CD14-positive monocyte (primary cell): Measurements from ENCODE around the gene UBE2I. TPM values are rescaled to one million over a fixed set of nuclear protein-coding genes. Genes with fewer than 3 reads are reported as not detected.
A peak's percentile ranks its signal among the peaks of the same experiment; 100 is the strongest.

Source experiments
- DNase-seq, 3 donors: peaks; one replicate each; pipeline ENCODE4 v3.0.0-alpha.2; 2011 to 2022
- H2AFZ ChIP-seq: 2 replicates; pipeline ENCODE4 v1.6.0; 2012; ENCODE audit warnings: mild to moderate bottlenecking, low read depth, low read length, inconsistent platforms; ENCODE audit not compliant: insufficient read depth, poor library complexity, severe bottlenecking
- H3K27ac ChIP-seq, 2 donors: 1 replicate in 1 of 2; 2 replicates in 1 of 2; pipeline ENCODE4 v1.5.1; 2012 to 2013; ENCODE audit warnings: low read length in 2 of 2, control low read depth in 1 of 2, inconsistent platforms in 1 of 2, low read depth in 1 of 2, mild to moderate bottlenecking in 1 of 2
- H3K27me3 ChIP-seq, 2 donors: one replicate each; pipeline versions ENCODE4 v1.6.0 to v1.6.1; 2011 to 2013; ENCODE audit warnings: low read length in 2 of 2; ENCODE audit not compliant: control insufficient read depth in 2 of 2, insufficient read depth in 2 of 2
- H3K36me3 ChIP-seq, 2 donors: replicated peaks in 1 of 2; 1 replicate in 1 of 2; 2 replicates in 1 of 2; pipeline versions ENCODE4 v1.5.1 to v1.6.1; 2012 to 2013; ENCODE audit warnings: low read length in 2 of 2, control low read depth in 1 of 2, inconsistent platforms in 1 of 2, mild to moderate bottlenecking in 1 of 2; ENCODE audit not compliant: insufficient read depth in 2 of 2, control insufficient read depth in 1 of 2
- H3K4me1 ChIP-seq, 2 donors: 1 replicate in 1 of 2; 2 replicates in 1 of 2; pipeline versions ENCODE4 v1.5.1 to v1.6.1; 2012 to 2013; ENCODE audit warnings: low read length in 2 of 2, control low read depth in 1 of 2, inconsistent platforms in 1 of 2, mild to moderate bottlenecking in 1 of 2, moderate library complexity in 1 of 2; ENCODE audit not compliant: insufficient read depth in 2 of 2, control insufficient read depth in 1 of 2
- H3K4me2 ChIP-seq: replicated peaks from 2 replicates; pipeline ENCODE3; 2012; ENCODE audit warnings: low read length, moderate library complexity, mild to moderate bottlenecking; ENCODE audit not compliant: poor library complexity, severe bottlenecking; ENCODE audit errors: extremely low read depth
- H3K4me3 ChIP-seq, 3 experiments: fragments of 200-600 bp in 1 of 3; sonication (generic) in 1 of 3; replicated peaks in 1 of 3; 1 replicate in 2 of 3; 2 replicates in 1 of 3; pipeline ENCODE4 v1.5.1; 2011 to 2013; ENCODE audit warnings: low read length in 3 of 3, mild to moderate bottlenecking in 3 of 3, control low read depth in 2 of 3, low read depth in 2 of 3, inconsistent platforms in 1 of 3, moderate library complexity in 1 of 3
- H3K79me2 ChIP-seq: 2 replicates; pipeline ENCODE4 v1.6.0; 2012; ENCODE audit warnings: mild to moderate bottlenecking, control low read depth, inconsistent platforms, low read length, moderate library complexity; ENCODE audit not compliant: insufficient read depth
- H3K9ac ChIP-seq: 2 replicates; pipeline ENCODE4 v1.6.0; 2017; ENCODE audit warnings: low read length, mild to moderate bottlenecking; ENCODE audit not compliant: insufficient read depth, poor library complexity, severe bottlenecking
- H3K9me3 ChIP-seq, 2 donors: replicated peaks in 1 of 2; 1 replicate in 1 of 2; 2 replicates in 1 of 2; pipeline versions ENCODE4 v1.5.1 to v1.6.1; 2012 to 2013; ENCODE audit warnings: low read length in 2 of 2, control low read depth in 1 of 2; ENCODE audit not compliant: control insufficient read depth in 1 of 2, insufficient read depth in 1 of 2
- H4K20me1 ChIP-seq: 2 replicates; pipeline ENCODE4 v1.6.0; 2012; ENCODE audit warnings: mild to moderate bottlenecking, low read length, control low read depth, moderate library complexity; ENCODE audit not compliant: insufficient read depth
- H3K27ac Mint-ChIP-seq, 7 donors: one replicate each; pipeline ENCODE4 v1.8.0; 2020; ENCODE audit warnings: mild to moderate bottlenecking in 7 of 7, mixed read lengths in 7 of 7, moderate library complexity in 6 of 7, inconsistent platforms in 2 of 7
- H3K27me3 Mint-ChIP-seq, 3 donors: one replicate each; pipeline ENCODE4 v1.8.0; 2021 to 2022; ENCODE audit warnings: low read depth in 3 of 3, mild to moderate bottlenecking in 3 of 3, mixed read lengths in 3 of 3, moderate library complexity in 3 of 3, inconsistent platforms in 1 of 3
- H3K36me3 Mint-ChIP-seq, 2 donors: one replicate each; pipeline ENCODE4 v1.8.0; 2020; ENCODE audit warnings: mixed read lengths in 2 of 2, inconsistent platforms in 1 of 2, mild to moderate bottlenecking in 1 of 2
- H3K4me1 Mint-ChIP-seq: one replicate; pipeline ENCODE4 v1.8.0; 2020; ENCODE audit warnings: mild to moderate bottlenecking, mixed read lengths
- H3K4me3 Mint-ChIP-seq, 2 donors: one replicate each; pipeline ENCODE4 v1.8.0; 2020; ENCODE audit warnings: mild to moderate bottlenecking in 2 of 2, mixed read lengths in 2 of 2, moderate library complexity in 1 of 2
- H3K9me3 Mint-ChIP-seq, 7 donors: one replicate each; pipeline ENCODE4 v1.8.0; 2020 to 2022; ENCODE audit warnings: mixed read lengths in 7 of 7, mild to moderate bottlenecking in 6 of 7, moderate library complexity in 6 of 7, inconsistent platforms in 2 of 7
- WGBS: methylation state at CpG from one replicate; pipeline ENCODE4 v1.1.5; 2013; ENCODE audit warnings: missing lambda C conversion rate; ENCODE audit not compliant: insufficient coverage; 5-methylcytosine and 5-hydroxymethylcytosine counted together
- intact Hi-C, 2 donors: fragments of 100-400 bp; cut with micrococcal nuclease; formaldehyde crosslinking; loops; one replicate each; pipeline versions ENCODE4 v1.15.0 to v1.15.1; 2023
- polyA plus RNA-seq, 3 donors: library from polyadenylated mRNA; depleted of rRNA in 1 of 3; unstranded in 2 of 3; stranded (reverse) in 1 of 3; fragments of 300-500 nt in 2 of 3; fragments of >200 nt in 1 of 3; fragmentation: Illumina TruSeq in 2 of 3; gene quantifications; 1 replicate in 2 of 3; 2 replicates in 1 of 3; pipeline ENCODE4 v1.2.3, GENCODE V29; 2012 to 2021
- TF ChIP-seq, protein P1 (sequence below): fragments of 200-600 bp; IDR thresholded peaks from one replicate; pipeline ENCODE4 v1.8.0; 2022; ENCODE audit warnings: antibody characterized with exemption, mild to moderate bottlenecking

UBE2I gene
- polyA plus RNA-seq, 3 donors: 76.8 to 112 (median 88.8) TPM

DNA sequence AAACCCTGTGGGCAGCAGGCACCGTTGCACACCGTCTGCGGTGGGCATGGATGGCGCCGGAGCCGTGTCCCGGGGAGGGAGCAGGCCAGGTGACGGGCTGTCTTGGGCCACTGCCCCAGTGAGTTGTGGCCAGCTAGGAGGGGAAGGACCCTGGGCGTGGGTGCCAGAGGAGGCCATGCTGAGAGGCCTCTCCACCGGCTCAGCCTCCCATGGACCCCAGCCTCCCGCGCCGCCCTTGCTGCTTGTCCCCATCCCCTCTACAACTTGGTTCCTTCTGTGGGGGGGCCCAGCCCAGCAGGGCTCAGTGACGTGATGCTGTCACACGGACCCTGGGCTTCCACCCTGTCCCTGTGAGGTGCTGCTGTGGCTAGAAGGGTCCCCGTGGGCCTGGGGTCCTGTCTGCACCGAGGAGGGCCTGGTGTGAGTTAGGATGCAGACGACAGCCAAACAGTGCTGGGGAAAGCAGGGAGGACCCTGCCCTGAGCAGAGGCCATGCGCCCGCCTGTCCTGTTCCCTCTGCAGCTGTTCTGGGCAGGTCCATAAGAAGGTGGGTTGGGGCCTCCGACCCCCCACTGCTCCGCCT, 11.3 kb downstream of the UBE2I start:
- DNase-seq: no peak
- Histone ChIP-seq H3K27me3 (no peaks in the 10 kb centered on the region), H2AFZ (no peak overlapping the region), H3K4me2 (no peak overlapping the region), H3K79me2 (peaks cover 37% of the 10 kb centered on the region), H3K4me3 (no peak overlapping the region), H4K20me1 (peaks cover 98% of the 10 kb centered on the region), H3K36me3 (peaks cover 84 to 91% of the 10 kb centered on the region in 2 donors), H3K27ac (no peak overlapping the region), H3K9ac (no peak overlapping the region), H3K4me1 (no peaks in the 10 kb centered on the region), H3K9me3 (no peaks in the 10 kb centered on the region)
- Mint-ChIP-seq H3K9me3 (no peaks in the 10 kb centered on the region), H3K4me1 (no peaks in the 10 kb centered on the region), H3K36me3 (peaks cover 73 to 97% of the 10 kb centered on the region in 2 donors), H3K27ac (peak overlapping the region in 2 of 7 donors; percentile 55 to 83), H3K4me3 (no peak overlapping the region), H3K27me3 (no peaks in the 10 kb centered on the region)
- TF ChIP-seq, protein P1, sequence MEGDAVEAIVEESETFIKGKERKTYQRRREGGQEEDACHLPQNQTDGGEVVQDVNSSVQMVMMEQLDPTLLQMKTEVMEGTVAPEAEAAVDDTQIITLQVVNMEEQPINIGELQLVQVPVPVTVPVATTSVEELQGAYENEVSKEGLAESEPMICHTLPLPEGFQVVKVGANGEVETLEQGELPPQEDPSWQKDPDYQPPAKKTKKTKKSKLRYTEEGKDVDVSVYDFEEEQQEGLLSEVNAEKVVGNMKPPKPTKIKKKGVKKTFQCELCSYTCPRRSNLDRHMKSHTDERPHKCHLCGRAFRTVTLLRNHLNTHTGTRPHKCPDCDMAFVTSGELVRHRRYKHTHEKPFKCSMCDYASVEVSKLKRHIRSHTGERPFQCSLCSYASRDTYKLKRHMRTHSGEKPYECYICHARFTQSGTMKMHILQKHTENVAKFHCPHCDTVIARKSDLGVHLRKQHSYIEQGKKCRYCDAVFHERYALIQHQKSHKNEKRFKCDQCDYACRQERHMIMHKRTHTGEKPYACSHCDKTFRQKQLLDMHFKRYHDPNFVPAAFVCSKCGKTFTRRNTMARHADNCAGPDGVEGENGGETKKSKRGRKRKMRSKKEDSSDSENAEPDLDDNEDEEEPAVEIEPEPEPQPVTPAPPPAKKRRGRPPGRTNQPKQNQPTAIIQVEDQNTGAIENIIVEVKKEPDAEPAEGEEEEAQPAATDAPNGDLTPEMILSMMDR: no peak
- intact Hi-C loops: no loop called here
- WGBS: 93% methylated on average over 17 of the region's 22 CpGs

DNA sequence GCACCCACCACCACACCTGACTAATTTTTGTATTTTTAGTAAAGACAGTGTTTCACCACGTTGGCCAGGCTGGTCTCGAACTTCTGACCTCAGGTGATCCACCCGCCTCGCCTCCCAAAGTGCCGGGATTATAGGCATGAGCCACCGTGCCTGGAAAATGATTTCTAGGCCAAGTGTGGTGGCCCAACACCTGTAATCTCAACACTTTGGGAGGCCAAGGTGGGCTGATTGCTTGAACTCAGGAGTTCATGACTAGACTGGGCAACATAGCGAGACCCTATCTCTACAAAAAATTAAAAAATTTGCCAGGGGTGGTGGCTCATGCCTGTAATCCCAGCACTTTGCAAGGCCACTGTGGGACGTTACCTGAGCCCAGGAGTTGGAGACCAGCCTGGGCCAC, 13.0 kb downstream of the UBE2I start:
- H2AFZ ChIP-seq: no peak overlapping the region
- H3K27me3 ChIP-seq: no peaks in the 10 kb centered on the region
- peaks cover 21% of the 10 kb centered on the region for H3K79me2 ChIP-seq
- TF ChIP-seq, protein P1: no peak
- no peak overlapping the region for H3K9ac ChIP-seq
- Mint-ChIP-seq H3K9me3 (no peaks in the 10 kb centered on the region), H3K27ac (peak overlapping the region in 3 of 7 donors; percentile 30 to 76 (median 40)), H3K27me3 (no peaks in the 10 kb centered on the region), H3K4me1 (no peaks in the 10 kb centered on the region), H3K4me3 (no peak overlapping the region), H3K36me3 (peaks cover 56 to 82% of the 10 kb centered on the region in 2 donors)
- no peak overlapping the region for H3K27ac ChIP-seq
- peaks cover 95% of the 10 kb centered on the region for H4K20me1 ChIP-seq
- no peak overlapping the region for H3K4me3 ChIP-seq
- peaks cover 68 to 77% of the 10 kb centered on the region in 2 donors for H3K36me3 ChIP-seq
- no peak for DNase-seq
- intact Hi-C loops: no loop called here
- WGBS: 99% methylated on average over 8 of the region's 8 CpGs
- no peak overlapping the region for H3K4me2 ChIP-seq
- H3K9me3 ChIP-seq: no peaks in the 10 kb centered on the region
- H3K4me1 ChIP-seq: no peaks in the 10 kb centered on the region
